Parathyroid adenoma (tissue), 2 donors: ENCODE results near the gene PDE10A.
"Not testable (repeated sequence)": the region's sequence is repeated elsewhere in the genome, so short reads cannot be mapped to it uniquely, and the experiment has no call there.

Experiments used
- H2AFZ ChIP-seq: fragments of 300-600 bp; sonication (generic); one replicate; pipeline ENCODE4 v1.7.0; 2017; ENCODE audit warnings: antibody characterized with exemption, mild to moderate bottlenecking
- H3K27ac ChIP-seq: fragments of 300-600 bp; sonication (generic); one replicate; pipeline ENCODE4 v1.7.0; 2017
- H3K27me3 ChIP-seq: fragments of 300-600 bp; sonication (generic); one replicate; pipeline ENCODE4 v1.7.0; 2017; ENCODE audit warnings: low read length; ENCODE audit not compliant: control insufficient read depth, insufficient read depth
- H3K36me3 ChIP-seq: fragments of 300-600 bp; sonication (generic); one replicate; pipeline ENCODE4 v1.7.0; 2017; ENCODE audit warnings: low read length; ENCODE audit not compliant: control insufficient read depth, insufficient read depth
- H3K4me1 ChIP-seq: fragments of 300-600 bp; sonication (generic); one replicate; pipeline ENCODE4 v1.7.0; 2017; ENCODE audit warnings: control low read depth
- H3K4me2 ChIP-seq: fragments of 300-600 bp; sonication (generic); one replicate; pipeline ENCODE4 v1.7.0; 2017; ENCODE audit warnings: low read length
- H3K4me3 ChIP-seq: fragments of 300-600 bp; sonication (generic); one replicate; pipeline ENCODE4 v1.7.0; 2017; ENCODE audit warnings: low read depth, low read length
- H3K79me2 ChIP-seq: fragments of 300-600 bp; sonication (generic); one replicate; pipeline ENCODE4 v1.7.0; 2017; ENCODE audit warnings: control low read depth
- H3K9ac ChIP-seq: fragments of 300-600 bp; sonication (generic); one replicate; pipeline ENCODE4 v1.7.0; 2017; ENCODE audit warnings: mild to moderate bottlenecking
- H3K9me3 ChIP-seq: fragments of 300-600 bp; sonication (generic); one replicate; pipeline ENCODE4 v1.7.0; 2017; ENCODE audit warnings: low read length; ENCODE audit not compliant: control insufficient read depth
- CTCF ChIP-seq: fragments of 300-600 bp; sonication (generic); IDR thresholded peaks from one replicate; pipeline ENCODE4 v1.7.0; 2017; ENCODE audit warnings: antibody characterized with exemption, mild to moderate bottlenecking
- donor health status: primary hyperparathyroidism.

Gene PDE10A

DNA sequence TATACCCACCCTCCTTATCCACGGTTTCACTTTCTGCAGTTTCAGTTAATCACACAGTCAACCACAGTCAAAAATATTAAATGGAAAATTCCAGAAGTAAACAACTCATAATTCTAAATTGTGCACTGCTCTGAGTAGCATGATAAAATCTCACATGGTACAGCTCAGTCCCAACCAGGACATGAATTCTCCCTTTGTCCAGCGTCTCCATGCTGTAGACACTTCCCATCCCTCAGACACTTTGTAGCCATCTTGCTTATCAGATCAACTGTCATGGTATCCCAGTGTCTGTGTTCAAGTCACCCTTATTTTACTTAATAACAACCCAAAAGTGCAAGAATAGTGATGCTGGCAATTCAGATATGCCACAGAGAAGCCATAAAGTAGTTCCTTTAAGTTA lies 94.7 kb downstream of the PDE10A start:
- H3K27me3 ChIP-seq, result no peaks in the 10 kb centered on the region
- H3K9ac ChIP-seq, result no peak overlapping the region
- no peak overlapping the region for H3K4me3 ChIP-seq
- no peak overlapping the region for H3K4me2 ChIP-seq
- no peaks in the 10 kb centered on the region for H3K4me1 ChIP-seq
- H3K79me2 ChIP-seq, result no peaks in the 10 kb centered on the region
- no peaks in the 10 kb centered on the region for H3K9me3 ChIP-seq
- H3K27ac ChIP-seq, result no peak overlapping the region
- H3K36me3 ChIP-seq, result no peaks in the 10 kb centered on the region
- TF ChIP-seq CTCF, result no peak
- H2AFZ ChIP-seq, result no peak overlapping the region

- Histone ChIP-seq H3K9ac (no peak overlapping the region), H3K9me3 (no peaks in the 10 kb centered on the region), H2AFZ (no peak overlapping the region), H3K4me2 (no peak overlapping the region), H3K36me3 (no peaks in the 10 kb centered on the region), H3K4me1 (no peaks in the 10 kb centered on the region), H3K4me3 (no peak overlapping the region), H3K79me2 (no peaks in the 10 kb centered on the region), H3K27ac (no peak overlapping the region), H3K27me3 (no peaks in the 10 kb centered on the region)
- no peak for TF ChIP-seq CTCF
These were observed 96.8 kb downstream of the PDE10A start for GRCh38 chr6:165566088-165566828.

- H2AFZ ChIP-seq, result no peak overlapping the region
- no peak overlapping the region for H3K27ac ChIP-seq
- TF ChIP-seq CTCF, result no peak
- H3K36me3 ChIP-seq, result no peaks in the 10 kb centered on the region
- no peak overlapping the region for H3K9ac ChIP-seq
- no peaks in the 10 kb centered on the region for H3K79me2 ChIP-seq
- H3K4me3 ChIP-seq, result no peak overlapping the region
- H3K27me3 ChIP-seq, result no peaks in the 10 kb centered on the region
- no peaks in the 10 kb centered on the region for H3K4me1 ChIP-seq
- no peaks in the 10 kb centered on the region for H3K9me3 ChIP-seq
- no peak overlapping the region for H3K4me2 ChIP-seq
These were observed 100.5 kb downstream of the PDE10A start for GRCh38 chr6:165562421-165563090.

- Histone ChIP-seq H3K4me2 (no peak overlapping the region), H3K27me3 (no peaks in the 10 kb centered on the region), H3K4me1 (no peaks in the 10 kb centered on the region), H3K79me2 (no peaks in the 10 kb centered on the region), H3K36me3 (no peaks in the 10 kb centered on the region), H2AFZ (no peak overlapping the region), H3K9me3 (no peaks in the 10 kb centered on the region), H3K9ac (no peak overlapping the region), H3K4me3 (no peak overlapping the region), H3K27ac (no peak overlapping the region)
- no peak for TF ChIP-seq CTCF
These were observed 103.4 kb downstream of the PDE10A start for GRCh38 chr6:165559632-165560031.

DNA sequence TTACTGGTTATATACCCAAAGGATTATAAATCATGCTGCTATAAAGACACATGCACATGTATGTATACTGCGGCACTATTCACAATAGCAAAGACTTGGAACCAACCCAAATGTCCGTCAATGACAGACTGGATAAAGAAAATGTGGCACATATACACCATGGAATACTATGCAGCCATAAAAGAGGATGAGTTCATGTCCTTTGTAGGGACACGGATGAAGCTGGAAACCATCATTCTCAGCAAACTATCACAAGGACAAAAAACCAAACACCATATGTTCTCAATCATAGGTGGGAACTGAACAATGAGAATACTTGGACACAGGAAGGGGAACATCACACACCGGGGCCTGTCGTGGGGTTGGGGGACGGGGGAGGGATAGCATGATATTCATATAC lies 104.9 kb downstream of the PDE10A start:
- not testable (repeated sequence) for H3K4me1 ChIP-seq, H3K9ac ChIP-seq, H3K27me3 ChIP-seq, H3K4me3 ChIP-seq, H2AFZ ChIP-seq, H3K79me2 ChIP-seq, H3K9me3 ChIP-seq, H3K4me2 ChIP-seq, H3K36me3 ChIP-seq, H3K27ac ChIP-seq
